HG03439 (cell line): ENCODE results near the gene ULBP2.

Experiments
- ATAC-seq: cut with Tn5 transposase; IDR thresholded peaks from one replicate; pipeline ENCODE4 v1.9.1; 2021; ENCODE audit warnings: mild to moderate bottlenecking, moderate library complexity; ENCODE audit not compliant: unreplicated experiment

Gene ULBP2

GRCh38 chr6:149941583-149942460 is at the start of gene ULBP2:
ULBP2 (plus strand) TSS chr6:149942014; CDS start chr6:149942073, 59 bp downstream.
- ATAC-seq: no peak

GRCh38 chr6:149895048-149895590 is 46.7 kb upstream of the ULBP2 start:
- no peak for ATAC-seq

GRCh38 chr6:149895833-149896271 is 46.0 kb upstream of the ULBP2 start:
- no peak for ATAC-seq

GRCh38 chr6:149896491-149896890 is 45.3 kb upstream of the ULBP2 start:
- no peak for ATAC-seq

GRCh38 chr6:149897015-149897697 is 44.7 kb upstream of the ULBP2 start:
- ATAC-seq: no peak

- no peak for ATAC-seq
Observed at GRCh38 chr6:149897855-149898744, 43.7 kb upstream of the ULBP2 start, which contains the start of gene RAET1E. RAET1E (minus strand) TSS chr6:149898113; CDS start chr6:149890901, 7,212 bp downstream.

GRCh38 chr6:149898966-149899365 is 42.8 kb upstream of the ULBP2 start:
- ATAC-seq: no peak

GRCh38 chr6:149899486-149899885 is 42.3 kb upstream of the ULBP2 start:
- ATAC-seq: no peak

GRCh38 chr6:149899926-149900619 is 41.7 kb upstream of the ULBP2 start:
- no peak for ATAC-seq

- ATAC-seq: no peak
Observed at GRCh38 chr6:149900620-149901443, 41.0 kb upstream of the ULBP2 start.

GRCh38 chr6:149901444-149902140 is 40.2 kb upstream of the ULBP2 start:
- no peak for ATAC-seq

GRCh38 chr6:149903938-149904611 is 37.7 kb upstream of the ULBP2 start:
- ATAC-seq: no peak

GRCh38 chr6:149904661-149905370 is 37.0 kb upstream of the ULBP2 start:
- ATAC-seq: no peak

GRCh38 chr6:149905371-149905910 is 36.4 kb upstream of the ULBP2 start:
- no peak for ATAC-seq

- ATAC-seq: no peak
Observed at GRCh38 chr6:149905911-149906371, 35.9 kb upstream of the ULBP2 start.

GRCh38 chr6:149906405-149906804 is 35.4 kb upstream of the ULBP2 start:
- ATAC-seq: no peak

GRCh38 chr6:149907317-149907716 is 34.5 kb upstream of the ULBP2 start:
- no peak for ATAC-seq
